Activated CD8-positive, alpha-beta memory T cell treated with anti-CD3 and anti-CD28 coated beads for 1 hour (primary cell): ENCODE data around the gene TTC3.
A peak's percentile ranks its signal among the peaks of the same experiment; 100 is the strongest.
"Not testable (repeated sequence)": the region's sequence is repeated elsewhere in the genome, so short reads cannot be mapped to it uniquely, and the experiment has no call there.

Source experiments
- DNase-seq, 2 donors: peaks; one replicate each; pipeline ENCODE4 v3.0.0-alpha.2; 2020; ENCODE audit warnings: low read depth in 1 of 2; ENCODE audit errors: extremely low read depth in 1 of 2

The TTC3 gene, protein sequence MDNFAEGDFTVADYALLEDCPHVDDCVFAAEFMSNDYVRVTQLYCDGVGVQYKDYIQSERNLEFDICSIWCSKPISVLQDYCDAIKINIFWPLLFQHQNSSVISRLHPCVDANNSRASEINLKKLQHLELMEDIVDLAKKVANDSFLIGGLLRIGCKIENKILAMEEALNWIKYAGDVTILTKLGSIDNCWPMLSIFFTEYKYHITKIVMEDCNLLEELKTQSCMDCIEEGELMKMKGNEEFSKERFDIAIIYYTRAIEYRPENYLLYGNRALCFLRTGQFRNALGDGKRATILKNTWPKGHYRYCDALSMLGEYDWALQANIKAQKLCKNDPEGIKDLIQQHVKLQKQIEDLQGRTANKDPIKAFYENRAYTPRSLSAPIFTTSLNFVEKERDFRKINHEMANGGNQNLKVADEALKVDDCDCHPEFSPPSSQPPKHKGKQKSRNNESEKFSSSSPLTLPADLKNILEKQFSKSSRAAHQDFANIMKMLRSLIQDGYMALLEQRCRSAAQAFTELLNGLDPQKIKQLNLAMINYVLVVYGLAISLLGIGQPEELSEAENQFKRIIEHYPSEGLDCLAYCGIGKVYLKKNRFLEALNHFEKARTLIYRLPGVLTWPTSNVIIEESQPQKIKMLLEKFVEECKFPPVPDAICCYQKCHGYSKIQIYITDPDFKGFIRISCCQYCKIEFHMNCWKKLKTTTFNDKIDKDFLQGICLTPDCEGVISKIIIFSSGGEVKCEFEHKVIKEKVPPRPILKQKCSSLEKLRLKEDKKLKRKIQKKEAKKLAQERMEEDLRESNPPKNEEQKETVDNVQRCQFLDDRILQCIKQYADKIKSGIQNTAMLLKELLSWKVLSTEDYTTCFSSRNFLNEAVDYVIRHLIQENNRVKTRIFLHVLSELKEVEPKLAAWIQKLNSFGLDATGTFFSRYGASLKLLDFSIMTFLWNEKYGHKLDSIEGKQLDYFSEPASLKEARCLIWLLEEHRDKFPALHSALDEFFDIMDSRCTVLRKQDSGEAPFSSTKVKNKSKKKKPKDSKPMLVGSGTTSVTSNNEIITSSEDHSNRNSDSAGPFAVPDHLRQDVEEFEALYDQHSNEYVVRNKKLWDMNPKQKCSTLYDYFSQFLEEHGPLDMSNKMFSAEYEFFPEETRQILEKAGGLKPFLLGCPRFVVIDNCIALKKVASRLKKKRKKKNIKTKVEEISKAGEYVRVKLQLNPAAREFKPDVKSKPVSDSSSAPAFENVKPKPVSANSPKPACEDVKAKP (N-terminal part only)

GRCh38 chr21:37072988-37073416, at the start of gene TTC3, which contains the start of gene PIGP:
TSS of gene TTC3 (plus strand) at chr21:37073254. CDS start at chr21:37087258, 14,004 bp downstream.
TSS of gene PIGP (minus strand) at chr21:37073071. CDS start at chr21:37072515, 556 bp downstream.
- peak; percentile 87 to 97 for DNase-seq

DNA sequence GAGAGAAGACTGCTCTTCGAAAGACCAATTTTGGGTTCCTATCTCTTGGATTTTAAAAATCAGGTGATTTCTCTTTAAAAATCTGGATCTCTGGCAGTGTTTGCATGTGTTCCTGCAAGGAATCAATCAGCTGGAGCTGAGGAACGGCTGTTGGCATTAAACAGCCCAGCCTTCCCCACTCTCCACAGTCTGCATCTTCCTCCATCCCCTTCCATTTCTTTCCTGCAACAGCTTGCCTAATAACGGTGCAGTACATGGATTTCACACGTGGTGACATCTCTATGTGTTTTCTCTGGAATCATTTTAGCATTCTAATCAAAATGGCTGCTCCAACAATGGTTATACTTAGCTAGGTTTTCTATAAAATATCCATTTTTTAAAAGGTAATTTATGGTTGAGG, 46.6 kb upstream of the TTC3 start:
- no peak for DNase-seq

DNA sequence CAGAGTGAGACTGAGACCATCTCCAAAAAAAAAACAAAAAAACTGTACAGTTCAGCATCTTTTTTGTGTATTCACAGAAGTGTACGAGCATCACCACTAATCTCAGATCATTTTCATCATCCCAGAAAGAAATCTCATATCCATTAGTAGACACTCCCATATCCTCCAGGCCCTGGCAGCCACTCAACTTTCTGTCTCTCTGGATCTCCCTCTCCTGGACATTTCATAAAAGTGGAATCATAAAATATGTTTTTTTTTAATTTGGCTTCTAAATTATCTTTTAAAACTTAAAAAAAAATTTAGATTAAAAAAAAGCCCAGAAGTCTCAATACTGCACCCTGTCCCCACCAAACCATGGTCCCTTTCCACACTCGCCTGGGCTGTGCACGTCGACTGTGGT, 44.5 kb upstream of the TTC3 start:
- no peak for DNase-seq

GRCh38 chr21:37030864-37031263, 42.2 kb upstream of the TTC3 start:
- no peak for DNase-seq

DNA sequence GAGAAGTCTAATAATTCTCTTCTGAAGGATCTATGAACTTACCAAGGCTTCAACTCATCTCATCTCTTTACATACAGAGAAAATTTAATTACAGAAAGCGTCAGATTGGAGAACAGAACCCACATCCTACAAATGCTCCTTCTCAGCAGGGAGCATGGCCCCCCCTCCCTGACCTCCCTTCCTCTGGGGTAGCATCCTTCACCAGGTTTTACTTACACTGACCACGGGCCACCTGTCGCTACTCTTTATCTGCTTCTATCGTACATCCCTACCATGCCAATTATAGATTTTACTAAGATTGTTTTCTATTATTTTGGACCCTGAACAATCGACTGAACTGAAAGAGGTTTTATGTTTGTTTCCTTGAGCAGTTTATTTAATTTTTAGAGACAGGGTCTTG, 40.8 kb upstream of the TTC3 start:
- DNase-seq = no peak

DNA sequence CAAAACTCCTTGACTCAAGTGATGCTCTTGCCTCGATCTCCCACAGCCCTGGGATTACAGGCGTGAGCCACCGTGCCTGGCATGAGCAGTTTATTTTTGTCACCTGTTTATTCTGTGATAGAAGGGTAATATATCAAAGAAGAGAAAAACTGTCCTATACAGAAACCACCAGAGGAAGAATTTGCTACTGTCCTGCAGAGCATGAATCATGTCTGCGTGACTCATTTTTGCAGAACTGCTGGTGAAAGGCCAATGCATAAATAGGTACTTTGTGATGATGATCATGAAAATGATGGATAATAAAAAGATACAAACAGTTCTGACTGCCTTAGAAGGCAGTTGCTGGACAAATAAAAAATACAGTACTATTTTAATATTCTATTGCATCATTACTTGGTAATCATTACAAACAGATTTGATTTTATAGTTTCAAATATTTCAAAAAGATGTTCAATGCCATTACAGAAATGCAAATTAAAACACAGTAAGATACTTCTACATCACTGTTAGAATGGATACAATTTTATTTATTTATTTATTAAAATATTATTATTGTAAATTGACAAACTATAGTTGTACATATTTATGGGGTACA, 40.1 kb upstream of the TTC3 start:
- no peak for DNase-seq

- DNase-seq = not testable (repeated sequence)
Observed at GRCh38 chr21:37034394-37034793, 38.7 kb upstream of the TTC3 start.

GRCh38 chr21:37036177-37036576, 36.9 kb upstream of the TTC3 start:
- DNase-seq = no peak

DNA sequence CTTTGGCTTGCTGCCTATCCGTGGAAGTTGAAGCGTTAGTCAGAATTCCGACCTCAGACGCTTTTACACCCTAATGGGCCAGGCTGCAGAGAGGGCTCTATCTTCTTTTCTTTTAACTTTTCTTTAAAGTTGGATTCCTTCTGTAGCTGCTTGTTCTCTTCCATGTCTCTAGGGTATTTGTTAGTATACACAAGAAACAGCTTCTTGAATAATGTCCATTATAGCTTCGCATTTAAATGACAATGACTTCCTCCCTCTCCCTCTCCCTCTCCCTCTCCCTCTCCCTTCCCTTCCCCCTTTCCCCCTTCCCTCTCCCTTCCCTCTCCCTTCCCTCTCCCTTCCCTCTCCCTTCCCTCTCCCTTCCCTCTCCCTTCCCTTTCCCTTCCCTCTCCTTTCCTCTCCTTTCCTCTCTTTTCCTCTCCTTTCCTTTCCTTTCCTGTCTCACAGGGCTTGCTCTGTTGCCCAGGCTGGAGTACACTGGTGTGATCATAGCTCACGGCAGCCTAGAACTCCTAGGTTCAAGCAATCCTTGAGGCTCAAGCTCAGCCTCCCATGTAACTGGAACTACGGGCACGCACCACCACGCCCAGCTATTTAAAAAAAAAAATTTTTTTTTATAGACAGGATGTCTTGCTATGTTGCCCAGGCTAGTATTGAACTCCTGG, 33.5 kb upstream of the TTC3 start:
- no peak for DNase-seq

- no peak for DNase-seq
Observed at GRCh38 chr21:37040212-37040611, 32.8 kb upstream of the TTC3 start.

GRCh38 chr21:37041706-37042271, 31.3 kb upstream of the TTC3 start:
- no peak for DNase-seq

DNA sequence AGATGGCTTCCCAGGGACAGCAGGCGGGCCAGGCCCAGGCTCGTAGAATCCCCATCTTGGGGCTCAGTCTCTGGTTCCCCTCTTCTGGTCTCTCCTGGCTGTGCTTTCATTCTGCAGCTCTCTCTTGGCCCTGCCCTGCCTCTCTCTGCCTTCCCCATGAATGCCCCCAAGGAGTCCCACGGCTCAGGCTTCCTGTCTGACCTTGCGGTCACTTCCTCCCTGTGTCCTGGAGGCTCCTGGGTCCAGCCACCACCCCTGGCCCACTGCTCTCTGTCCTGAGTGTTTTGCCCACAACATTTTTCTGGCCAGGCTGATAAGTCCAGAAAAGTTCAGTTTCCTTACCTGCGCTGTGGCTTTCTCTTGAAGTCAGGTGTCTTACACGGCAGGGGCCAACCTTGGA, 29.2 kb upstream of the TTC3 start:
- no peak for DNase-seq

DNA sequence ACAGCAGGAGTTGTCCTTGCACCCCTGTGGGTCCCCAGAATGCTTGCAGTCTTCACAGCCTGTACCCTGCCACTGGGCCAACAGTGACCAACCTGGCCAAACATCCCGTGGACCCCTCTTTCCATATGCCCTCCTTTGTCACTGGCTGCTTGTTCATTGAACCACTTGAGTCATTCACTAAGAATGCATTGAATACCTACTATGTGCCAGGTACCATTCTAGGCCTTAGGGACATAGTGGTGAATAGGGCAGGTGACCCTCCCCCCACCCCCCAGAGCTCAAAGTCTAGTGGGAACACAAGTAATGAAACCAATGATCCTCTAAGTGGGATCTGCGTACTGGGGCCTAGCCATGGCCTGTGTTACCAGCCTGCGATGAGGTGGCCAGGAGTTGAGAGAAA, 28.4 kb upstream of the TTC3 start:
- no peak for DNase-seq

GRCh38 chr21:37045149-37045548, 27.9 kb upstream of the TTC3 start:
- no peak for DNase-seq

DNA sequence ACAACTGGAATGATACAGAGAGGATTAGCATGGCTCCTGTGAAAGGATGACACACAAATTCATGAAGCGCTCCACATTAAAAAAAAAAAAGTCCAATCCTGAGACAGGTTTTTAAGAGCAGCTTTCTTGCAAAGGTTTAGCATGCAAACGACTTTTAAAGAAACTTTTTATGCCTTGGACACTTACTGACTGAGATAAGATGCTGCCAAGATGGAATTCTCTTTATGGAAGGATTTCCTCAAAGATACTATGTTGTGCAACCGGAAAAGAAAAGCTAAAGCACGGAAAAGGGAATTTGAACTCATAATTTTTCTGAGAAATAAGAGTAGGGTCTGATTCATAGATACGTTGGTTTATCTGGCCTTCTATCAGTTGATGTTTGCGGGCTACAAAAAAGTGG, 27.5 kb upstream of the TTC3 start:
- no peak for DNase-seq

GRCh38 chr21:37047079-37047478, 26.0 kb upstream of the TTC3 start:
- no peak for DNase-seq

- DNase-seq = not testable (repeated sequence)
Observed at GRCh38 chr21:37049741-37050140, 23.3 kb upstream of the TTC3 start.

DNA sequence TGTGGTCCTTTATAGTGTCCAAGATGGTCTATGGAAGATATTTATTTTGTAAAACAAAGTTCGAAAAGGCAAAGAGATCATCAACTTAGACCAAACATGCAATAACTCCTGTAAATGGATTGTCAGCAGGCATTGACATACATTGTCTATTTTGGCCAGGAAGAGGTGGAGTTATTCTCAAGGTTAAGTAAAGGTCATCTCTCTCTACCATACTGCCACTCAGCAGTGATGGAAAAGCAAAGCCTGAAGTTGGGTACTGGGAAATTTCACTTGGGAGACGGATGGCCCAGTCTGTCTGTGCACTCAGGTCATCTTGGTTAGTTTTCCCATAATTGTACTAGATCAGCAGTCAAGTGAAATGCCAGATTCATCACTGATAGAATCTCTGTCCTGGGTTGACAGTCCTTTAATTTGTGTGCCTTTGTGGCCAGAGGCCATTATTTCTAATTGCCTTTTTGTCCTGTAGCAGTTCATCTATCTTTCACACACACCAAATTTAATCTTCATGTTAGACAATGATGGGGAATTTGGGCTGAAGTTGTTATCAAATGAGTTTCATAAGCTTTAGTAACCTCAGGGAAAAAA, 17.7 kb upstream of the TTC3 start:
- DNase-seq = no peak

- no peak for DNase-seq
Observed at GRCh38 chr21:37057614-37058013, 15.4 kb upstream of the TTC3 start.
